Fibroblast of the aortic adventitia (primary cell): ENCODE data around the gene OR10H4. TPM values are rescaled to one million over a fixed set of nuclear protein-coding genes. Genes with fewer than 3 reads are reported as not detected.
"Not testable (repeated sequence)": the region's sequence is repeated elsewhere in the genome, so short reads cannot be mapped to it uniquely, and the experiment has no call there.

Experiments
- DNase-seq: peaks from one replicate; pipeline ENCODE4 v3.0.0-alpha.2; 2010; ENCODE audit warnings: low read depth
- H3K4me3 ChIP-seq: 2 replicates; pipeline ENCODE4 v1.5.1; 2011; ENCODE audit warnings: low read depth, mild to moderate bottlenecking, control low read depth, low read length, moderate library complexity
- total RNA-seq: library from RNA; depleted of rRNA; stranded (reverse); fragments of >200 nt; gene quantifications from 2 replicates; pipeline ENCODE4 v1.2.3, GENCODE V29; 2012; ENCODE audit warnings: low replicate concordance
- TF ChIP-seq, protein P1 (sequence below): IDR thresholded peaks from 2 replicates; pipeline ENCODE4 v1.5.1; 2011; ENCODE audit warnings: mild to moderate bottlenecking, low read length, control low read depth, inconsistent platforms; ENCODE audit not compliant: insufficient read depth

The OR10H4 gene
- total RNA-seq, 1 donor, result not detected

DNA sequence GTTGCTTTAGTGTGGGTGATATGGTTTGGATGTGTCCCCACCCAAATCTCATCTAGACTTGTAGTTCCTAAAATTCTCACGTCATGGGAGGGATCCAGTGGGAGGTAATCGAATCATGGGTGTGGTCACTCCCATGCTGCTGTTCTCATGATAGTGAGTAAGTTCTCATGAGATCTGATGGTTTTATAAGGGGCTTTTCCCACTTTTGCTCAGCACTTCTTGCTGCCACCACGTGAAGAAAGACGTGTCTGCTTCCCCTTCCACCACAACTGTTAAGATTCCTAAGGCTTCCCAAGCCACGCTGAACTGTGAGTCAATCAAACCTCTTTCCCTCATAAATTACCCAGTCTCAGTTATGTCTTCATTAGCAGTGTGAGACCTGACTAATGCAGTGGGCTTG, 26.0 kb downstream of the OR10H4 start:
- H3K4me3 ChIP-seq, result no peak overlapping the region
- TF ChIP-seq, protein P1, sequence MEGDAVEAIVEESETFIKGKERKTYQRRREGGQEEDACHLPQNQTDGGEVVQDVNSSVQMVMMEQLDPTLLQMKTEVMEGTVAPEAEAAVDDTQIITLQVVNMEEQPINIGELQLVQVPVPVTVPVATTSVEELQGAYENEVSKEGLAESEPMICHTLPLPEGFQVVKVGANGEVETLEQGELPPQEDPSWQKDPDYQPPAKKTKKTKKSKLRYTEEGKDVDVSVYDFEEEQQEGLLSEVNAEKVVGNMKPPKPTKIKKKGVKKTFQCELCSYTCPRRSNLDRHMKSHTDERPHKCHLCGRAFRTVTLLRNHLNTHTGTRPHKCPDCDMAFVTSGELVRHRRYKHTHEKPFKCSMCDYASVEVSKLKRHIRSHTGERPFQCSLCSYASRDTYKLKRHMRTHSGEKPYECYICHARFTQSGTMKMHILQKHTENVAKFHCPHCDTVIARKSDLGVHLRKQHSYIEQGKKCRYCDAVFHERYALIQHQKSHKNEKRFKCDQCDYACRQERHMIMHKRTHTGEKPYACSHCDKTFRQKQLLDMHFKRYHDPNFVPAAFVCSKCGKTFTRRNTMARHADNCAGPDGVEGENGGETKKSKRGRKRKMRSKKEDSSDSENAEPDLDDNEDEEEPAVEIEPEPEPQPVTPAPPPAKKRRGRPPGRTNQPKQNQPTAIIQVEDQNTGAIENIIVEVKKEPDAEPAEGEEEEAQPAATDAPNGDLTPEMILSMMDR, result no peak
- DNase-seq, result no peak

DNA sequence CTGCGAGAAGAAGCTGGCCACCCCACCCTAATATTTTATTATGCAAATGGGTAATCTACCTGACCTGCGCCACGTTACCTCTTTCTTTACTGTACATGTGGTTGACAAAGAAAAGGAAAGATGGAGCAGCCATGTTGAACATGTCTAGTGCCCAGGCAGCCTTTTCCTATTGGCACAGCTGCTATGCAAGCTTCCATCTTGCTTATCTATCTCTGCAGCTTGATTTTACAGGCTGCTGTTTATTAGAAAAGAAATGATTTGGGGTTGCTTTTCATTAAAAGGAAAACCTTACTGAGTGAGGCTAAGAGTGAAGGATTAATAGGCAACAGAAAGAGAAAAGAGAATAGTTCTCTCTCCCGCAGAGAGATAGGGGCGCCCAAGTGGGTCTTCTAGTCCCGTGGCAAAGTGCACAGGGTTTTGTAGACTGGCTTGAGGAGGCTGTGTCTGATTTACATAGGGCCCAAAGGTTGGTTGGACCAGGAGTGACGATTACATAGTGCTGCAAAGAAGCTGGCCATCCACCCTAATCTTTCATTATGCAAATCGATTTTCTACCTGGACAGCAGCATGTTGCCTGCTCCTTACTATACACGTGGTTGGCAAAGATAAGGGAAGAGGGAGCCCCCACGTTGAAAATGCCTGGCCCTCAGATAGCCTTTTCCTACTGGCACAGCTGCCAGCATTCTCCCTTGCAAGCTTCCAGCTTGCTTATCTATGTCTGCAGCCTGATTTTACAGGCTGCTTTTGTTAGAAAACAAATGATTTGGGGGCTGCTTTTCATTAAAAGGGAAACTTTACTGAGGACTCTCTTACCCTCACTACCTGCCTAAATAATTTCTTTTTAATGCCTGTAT, 28.3 kb downstream of the OR10H4 start:
- no peak for DNase-seq
- H3K4me3 ChIP-seq, result no peak overlapping the region
- TF ChIP-seq, protein P1, result no peak

DNA sequence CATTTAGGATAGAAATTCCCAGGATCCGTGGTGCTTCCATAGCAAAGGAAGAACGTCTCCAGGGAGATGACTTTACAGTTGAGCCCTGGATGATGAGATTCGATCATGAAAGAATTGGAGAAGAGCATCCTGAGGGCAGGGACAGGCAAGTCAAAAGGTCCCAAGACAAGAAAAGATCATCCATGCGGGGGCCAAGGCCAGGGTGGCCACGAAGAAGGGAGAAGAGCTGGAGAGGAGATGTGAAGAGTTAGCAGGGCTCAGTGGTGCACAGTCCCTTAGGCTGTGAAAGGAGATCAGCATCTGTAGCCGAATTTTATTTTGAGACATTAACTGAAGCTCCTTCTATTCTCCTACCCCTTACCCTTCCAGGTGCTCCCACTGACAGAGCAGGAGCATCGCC, 28.9 kb downstream of the OR10H4 start:
- no peak overlapping the region for H3K4me3 ChIP-seq
- TF ChIP-seq, protein P1, result no peak
- no peak for DNase-seq

DNA sequence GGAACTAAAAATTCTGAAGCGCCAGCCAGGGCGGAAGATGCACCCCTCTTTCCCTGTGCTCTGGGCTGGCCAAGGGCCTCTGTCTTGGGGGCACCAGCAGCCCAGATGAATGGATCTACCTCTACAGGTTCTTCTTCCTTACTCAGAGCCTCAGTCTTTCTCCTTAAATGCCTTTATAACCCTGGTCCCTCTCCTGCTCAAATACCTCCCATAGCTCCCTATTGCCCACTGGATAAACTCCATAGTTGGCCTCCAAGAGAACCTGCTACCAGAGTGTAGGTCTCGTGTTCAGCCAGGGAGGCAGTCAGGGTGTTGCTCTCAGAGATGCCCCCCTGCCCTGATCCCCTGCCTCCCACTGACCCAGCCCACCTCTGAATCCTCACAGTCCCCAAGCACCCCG, 30.5 kb downstream of the OR10H4 start:
- DNase-seq, result no peak
- no peak overlapping the region for H3K4me3 ChIP-seq
- TF ChIP-seq, protein P1, result no peak

DNA sequence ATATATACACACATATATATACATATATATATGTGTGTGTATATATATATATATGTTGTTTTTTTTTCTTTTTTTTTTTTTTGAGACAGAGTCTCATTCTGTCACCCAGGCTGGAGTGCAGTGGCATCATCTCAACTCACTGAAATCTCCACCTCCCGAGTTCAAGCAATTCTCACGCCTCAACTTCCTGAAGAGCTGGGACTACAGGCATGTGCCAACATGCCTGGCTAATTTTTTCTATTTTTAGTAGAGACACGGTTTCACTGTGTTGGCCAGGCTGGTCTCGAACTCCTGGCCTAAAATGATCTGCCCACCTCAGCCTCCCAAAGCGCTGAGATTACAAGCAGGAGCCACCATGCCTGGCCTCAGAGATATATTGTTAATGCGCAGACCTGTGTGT, 37.0 kb downstream of the OR10H4 start:
- not testable (repeated sequence) for DNase-seq, H3K4me3 ChIP-seq

DNA sequence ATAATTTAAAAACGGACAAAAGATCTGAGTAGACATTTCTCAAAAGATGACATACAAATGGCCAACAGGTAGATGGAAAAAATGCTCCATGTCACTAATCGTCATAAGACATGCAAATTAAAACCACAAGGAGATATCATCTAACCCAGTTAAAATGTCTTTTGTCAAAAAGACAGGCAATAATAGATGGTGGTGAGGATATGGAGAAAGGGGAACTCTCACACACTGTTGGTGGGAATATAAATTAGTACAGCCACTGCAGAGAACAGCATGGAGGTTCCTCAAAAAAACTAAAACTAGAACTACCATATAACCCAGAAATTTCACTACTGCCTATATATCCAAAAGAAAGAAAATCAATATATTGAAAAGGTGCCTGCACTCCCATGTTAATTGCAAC, 37.9 kb downstream of the OR10H4 start:
- TF ChIP-seq, protein P1, result no peak
- DNase-seq, result no peak
- H3K4me3 ChIP-seq, result no peak overlapping the region

DNA sequence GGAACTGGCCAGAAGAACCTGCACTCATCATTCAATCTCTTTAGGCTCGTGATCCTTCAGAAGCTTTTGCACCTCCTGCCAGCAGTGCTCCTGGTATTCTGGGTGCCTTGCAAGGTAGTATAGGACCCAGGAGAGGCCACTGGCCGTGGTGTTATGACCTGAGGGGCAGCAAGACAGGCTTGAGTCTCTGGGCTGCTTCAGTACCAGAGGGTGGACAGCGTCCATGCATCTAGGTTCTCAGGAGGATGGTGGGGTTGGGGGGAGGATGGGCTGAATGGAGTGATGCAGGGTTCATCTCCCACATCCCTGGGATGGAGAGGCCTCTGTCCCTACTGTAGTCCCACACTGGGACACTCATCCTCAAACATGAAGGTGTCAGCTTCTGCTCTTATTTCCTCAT, 41.1 kb downstream of the OR10H4 start:
- DNase-seq, result no peak
- no peak overlapping the region for H3K4me3 ChIP-seq
- TF ChIP-seq, protein P1, result no peak
